Esophagus mucosa (tissue), 1 donor: ENCODE data around the gene APC2. TPM values are rescaled to one million over a fixed set of nuclear protein-coding genes. Genes with fewer than 3 reads are reported as not detected.
A peak's percentile ranks its signal among the peaks of the same experiment; 100 is the strongest.
"Not testable (repeated sequence)": the region's sequence is repeated elsewhere in the genome, so short reads cannot be mapped to it uniquely, and the experiment has no call there.

Experiments used
- ATAC-seq: fragments of 200-7000 bp; cut with Tn5 transposase; one replicate; pipeline ENCODE4 v1.9.1; 2020
- total RNA-seq: library from RNA; stranded (reverse); gene quantifications from one replicate; pipeline ENCODE4 v1.2.4, GENCODE V29; 2023
- donor health status: DM: yes; HTN: yes; CAD: no.

Gene APC2
- total RNA-seq, 1 donor from 2014 or later = 0.48 TPM

DNA sequence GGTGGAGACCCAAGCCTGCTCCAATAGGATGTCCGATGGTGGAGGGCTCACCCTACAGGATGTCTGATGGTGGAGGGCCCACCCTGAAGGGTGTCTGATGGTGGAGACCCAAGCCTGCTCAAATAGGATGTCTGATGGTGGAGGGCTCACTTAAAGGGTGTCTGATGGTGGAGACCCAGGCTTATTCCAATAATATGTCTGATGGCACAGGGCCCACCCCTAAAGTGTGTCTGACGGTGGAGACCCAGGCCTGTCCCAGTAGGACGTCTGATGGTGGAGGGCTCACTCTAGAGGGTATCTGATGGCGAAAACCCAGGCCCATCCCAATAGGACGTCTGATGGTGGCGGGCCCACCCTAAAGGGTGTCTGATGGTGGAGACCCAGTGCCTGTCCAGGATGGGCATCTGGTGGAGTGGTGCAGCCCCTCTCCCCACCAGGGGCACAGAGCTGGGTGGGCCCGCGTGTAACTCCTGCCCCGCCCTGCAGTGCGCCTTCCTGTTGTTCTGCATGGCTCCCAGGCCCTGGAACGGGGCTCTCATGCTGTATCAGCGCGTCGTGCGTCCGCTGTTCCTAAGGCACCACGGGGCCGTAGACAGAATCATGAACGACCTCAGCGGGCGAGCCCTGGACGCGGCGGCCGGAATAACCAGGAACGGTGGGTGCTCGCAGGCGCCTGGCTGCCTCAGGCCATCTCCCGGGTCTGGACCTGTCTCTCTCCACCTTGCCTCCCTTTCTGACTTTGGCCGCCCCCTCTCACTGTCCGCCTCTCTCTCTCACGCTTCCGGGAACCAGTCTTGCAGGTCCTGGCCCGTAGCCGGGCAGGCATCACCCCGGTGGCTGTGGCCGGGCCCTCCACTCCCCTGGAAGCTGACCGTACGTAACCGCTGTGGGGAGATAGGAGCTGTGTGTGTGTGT, 46.1 kb downstream of the APC2 start:
- peak; percentile 46 for ATAC-seq

DNA sequence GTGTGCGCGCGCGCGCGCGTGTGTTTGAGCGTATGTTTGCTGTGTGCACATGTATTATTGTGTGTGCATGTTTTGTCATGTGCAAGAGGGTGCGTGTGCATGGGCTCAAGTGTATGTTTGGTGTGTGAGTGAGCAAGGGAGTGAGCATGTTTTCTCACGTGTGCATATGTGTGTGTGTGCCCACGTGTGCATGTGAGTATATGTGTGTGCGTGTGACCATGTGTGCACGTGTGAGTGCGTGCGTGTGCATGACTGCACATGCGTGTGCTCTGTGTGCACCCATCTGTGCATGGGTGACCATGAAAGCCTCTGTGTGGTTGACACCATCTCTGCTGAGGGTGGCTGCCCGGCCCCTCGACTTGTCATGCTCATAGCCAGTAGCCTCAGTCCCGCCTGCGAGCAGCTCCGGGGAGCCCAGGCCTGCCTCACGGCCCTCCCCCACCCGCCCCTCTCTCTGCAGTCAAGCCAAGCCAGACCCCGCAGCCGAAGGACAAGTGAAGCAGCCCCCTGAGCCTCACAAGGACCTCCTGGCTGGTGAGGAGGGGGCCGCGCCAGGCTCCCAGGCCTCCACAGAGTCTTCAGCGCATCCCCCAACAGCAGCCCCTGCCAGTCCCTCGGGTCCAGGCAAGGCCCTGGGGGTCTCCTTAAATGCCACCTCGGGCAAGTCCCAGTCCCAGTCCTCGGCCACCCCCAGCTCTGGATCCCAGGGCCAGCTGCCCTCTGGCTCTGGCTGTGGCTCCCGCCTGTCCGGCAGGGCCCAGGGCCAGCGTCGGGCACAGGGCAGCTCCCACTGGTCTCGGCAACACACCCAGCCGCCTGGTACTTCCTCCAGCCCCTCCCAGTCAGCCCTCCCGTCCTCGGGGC, 47.0 kb downstream of the APC2 start:
- ATAC-seq = peak; percentile 4

DNA sequence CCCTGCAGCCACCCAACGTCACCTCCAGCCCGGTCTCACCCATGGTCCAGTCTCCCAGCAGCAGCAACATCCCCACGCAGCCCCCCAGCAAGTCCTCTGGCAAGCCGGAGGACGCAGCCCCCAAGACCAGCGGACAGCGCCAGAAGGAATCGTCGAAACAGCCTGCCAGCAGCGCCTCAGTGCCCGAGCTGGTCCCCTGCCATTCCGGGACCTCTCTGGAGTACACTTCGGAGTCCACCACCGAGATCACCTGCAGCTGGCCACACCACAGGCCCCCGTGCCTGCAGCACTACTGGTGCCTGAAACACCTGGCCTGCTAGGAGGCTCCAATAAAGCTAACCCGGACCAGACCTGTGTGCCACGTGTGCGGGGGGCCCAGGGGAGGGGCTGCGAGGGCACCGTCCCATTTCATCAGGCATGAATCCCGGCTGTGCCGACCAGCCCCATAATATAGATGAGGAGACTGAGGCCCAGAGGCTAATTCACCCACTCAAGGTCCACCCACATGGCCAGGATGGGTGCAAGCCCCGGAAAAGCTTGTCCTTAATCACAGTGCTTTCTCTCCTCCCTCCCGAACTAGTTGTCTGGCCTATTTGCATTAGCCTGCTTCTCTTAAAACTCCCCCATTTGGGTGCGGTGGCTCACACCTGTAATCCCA, 47.8 kb downstream of the APC2 start:
- no peak for ATAC-seq

DNA sequence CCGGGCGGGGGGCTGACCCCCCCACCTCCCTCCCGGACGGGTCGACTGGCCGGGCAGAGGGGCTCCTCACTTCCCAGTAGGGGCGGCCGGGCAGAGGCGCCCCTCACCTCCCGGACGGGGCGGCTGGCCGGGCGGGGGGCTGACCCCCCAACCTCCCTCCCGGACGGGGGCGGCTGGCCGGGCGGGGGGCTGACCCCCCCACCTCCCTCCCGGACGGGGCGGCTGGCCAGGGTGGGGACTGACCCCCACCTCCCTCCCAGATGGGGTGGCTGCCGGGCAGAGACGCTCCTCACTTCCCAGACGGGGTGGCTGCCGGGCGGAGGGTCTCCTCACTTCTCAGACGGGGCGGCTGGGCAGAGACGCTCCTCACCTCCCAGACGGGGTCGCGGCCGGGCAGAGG, 49.3 kb downstream of the APC2 start:
- ATAC-seq = not testable (repeated sequence)

DNA sequence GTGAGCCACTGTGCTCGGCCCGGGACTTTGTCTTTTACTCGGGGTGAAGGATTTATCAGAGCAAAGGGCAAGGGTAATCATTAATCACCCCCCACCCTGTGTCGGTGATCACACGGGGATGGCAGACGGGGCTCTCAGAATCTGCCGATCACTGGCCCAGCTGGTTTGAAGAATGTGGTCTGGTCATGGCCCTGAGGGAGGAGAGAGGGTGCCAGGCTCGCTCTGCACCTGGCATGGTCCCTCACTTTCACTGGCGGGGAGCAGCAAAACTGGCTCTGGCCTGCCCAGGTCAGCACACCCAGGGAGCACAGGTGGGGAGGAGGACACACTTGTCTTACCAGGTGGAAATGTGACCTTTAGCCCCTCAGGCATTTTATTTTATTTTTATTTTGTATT, 51.3 kb downstream of the APC2 start:
- peak; percentile 47 for ATAC-seq

DNA sequence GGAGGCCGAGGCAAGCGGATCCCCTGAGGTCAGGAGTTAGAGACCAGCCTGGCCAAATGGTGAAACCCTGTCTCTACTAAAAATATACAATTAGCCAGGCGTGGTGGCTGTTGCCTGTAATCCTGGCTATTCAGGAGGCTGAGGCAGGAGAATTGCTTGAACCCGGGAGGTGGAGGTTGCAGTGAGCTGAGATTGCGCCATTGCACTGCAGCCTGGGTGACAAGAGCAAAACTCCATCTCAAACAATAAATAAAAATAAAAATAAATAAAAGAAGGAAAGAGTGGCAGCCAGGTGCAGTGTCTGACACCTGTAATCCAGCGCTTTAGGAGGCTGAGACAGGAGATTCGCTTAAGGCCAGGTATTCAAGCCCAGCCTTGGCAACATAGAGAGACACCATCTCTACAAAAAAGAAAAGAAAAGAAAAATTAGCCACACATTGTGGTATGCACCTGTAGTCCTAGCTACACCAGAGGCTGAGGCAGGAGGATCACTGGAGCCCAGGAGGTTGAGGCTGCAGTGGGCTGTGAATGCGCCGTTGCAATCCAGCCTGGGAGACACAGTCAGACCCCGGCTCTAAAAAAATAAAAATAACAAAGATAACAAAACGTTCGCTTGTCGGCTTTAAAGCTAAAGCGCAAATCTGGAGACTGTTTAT, 52.6 kb downstream of the APC2 start:
- ATAC-seq = no peak

DNA sequence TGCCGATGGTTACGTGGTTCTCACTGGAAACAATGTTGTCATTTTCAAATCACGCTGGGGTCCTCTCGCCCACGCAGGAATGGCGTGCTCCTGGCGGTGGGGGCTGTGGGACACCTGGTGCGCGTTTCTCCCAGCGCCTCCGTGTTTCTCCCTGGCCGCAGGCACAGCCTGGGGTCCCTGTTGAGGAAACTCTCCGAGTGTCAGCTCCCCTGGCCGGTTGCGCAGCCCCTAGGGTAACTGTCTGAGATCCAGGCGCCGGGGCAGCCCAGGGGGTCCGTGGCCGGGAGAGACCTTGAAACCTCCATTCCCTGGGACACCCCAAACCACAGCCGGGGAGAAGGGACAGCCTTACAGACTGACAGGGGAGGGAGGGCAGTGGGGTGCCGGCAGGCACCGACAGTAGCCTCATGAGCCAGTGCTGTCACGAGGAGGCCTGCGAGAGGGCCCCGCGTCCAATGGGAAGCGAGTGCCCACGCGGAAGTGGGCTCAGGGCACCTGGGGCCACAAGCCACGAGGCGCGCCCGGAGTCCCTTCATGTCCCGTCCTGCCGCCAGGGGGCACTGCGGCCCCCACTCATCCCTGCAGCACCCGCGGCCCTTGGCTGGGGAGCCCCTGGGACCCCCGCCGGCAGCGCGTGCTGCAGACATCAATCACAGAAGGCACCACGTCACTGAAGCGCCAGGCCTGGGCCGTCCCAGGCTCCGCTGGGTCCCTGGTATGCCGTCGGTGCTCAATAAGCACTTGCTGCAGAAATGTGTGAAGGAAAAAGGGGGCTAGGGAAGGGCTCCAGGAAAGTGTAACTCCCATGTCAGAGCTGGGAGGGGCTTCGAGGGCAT, 53.4 kb downstream of the APC2 start:
- ATAC-seq = no peak

DNA sequence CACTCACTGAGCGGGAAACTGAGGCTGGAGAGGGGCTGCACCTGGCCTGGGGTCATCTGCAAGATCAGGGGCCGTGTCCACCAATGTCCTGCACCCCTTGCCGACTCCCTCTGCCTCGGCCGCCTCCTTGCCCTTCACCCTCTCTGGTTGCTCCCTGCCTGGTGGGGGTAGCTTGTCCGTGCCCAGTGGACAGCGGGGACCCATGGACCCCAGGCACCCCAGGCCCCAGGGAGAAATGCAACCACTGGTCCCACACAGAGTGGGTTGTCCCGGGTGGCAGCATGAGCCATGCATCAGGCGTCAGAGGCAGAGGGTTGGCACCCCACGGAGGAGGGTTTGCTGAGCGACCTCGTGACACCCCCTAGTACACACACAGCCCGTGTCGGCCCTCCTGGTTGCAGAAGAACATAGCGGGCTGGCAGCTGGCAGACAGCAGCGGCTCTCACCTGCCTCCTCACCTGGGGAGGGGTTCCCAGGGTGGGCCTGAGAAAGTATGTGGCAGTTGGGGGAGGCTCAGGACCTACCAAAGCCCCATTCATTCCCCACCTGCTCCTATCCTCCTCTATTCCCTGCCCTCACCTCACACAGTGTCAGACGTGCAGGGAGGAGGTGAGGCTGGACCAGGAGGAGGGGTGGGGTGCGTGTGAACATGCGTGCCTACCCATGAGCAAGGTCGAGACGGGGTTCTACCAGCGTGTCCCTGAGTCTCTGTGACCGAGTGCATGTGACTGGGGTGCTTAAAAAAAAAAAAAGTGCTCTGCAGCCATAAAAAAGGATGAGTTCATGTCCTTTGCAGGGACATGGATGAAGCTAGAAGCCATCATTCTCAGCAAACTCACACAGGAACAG, 54.2 kb downstream of the APC2 start:
- no peak for ATAC-seq

DNA sequence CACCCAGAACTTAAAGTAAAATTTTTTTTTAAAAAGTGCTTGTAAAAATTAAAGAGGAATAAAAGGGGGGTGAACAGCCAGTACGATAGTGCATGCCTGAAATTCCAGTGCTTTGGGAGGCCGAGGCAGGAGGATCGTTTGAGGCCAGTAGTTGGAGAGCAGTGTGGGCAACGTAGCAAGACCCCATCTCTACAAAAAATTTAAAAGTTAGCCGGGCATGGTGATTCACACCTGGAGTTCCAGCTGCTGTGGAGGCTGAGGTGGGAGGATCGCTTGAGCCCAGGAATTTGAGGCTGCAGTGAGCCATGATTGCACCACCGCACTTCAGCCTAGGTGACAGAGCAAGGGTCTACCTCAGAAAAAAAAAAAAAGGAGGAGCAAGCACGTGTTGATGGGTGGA, 55.1 kb downstream of the APC2 start:
- no peak for ATAC-seq

DNA sequence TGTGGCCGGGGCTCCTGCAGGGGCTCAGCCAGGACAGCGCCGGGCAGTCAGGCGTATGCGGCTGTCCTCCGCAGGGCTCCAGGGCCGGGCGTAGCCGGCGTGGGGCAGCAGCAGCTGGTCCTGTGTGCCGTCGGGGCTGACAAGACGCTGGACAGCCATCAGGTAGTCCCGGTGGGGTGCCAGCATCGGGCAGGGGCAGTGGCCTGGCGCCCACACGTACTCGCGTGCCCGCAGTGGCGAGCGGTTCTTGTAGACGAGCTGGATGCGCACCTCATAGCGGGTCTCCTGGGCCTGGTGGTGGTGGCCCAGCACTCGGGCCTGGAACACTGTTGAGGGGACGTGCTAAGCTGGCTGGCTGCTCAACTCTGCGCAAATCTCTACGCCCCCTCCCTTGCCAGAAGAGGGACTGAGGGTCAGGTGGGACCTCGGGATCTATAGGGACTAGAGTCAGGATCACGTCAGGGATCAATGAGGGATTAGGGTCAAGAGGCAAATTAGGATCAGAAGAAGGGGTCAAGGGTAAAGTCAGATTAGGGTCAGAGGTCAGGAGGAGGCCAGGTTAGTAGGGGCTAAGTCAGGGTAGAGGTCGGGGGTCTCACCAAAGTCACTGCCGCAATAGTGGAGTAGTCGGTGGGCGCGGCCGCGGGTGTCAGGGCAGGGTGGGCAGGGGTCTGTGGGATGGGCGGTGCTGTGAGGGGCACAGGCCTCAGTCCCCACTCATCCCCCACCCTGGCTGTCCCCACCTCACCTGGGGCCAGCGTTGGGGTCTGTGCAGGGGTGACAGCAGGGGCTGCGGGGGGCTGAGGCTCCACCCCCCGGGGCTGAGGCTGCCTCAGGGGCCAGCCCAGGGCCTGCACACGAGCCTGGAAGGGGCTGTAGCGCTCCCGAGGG, 56.3 kb downstream of the APC2 start:
- no peak for ATAC-seq

DNA sequence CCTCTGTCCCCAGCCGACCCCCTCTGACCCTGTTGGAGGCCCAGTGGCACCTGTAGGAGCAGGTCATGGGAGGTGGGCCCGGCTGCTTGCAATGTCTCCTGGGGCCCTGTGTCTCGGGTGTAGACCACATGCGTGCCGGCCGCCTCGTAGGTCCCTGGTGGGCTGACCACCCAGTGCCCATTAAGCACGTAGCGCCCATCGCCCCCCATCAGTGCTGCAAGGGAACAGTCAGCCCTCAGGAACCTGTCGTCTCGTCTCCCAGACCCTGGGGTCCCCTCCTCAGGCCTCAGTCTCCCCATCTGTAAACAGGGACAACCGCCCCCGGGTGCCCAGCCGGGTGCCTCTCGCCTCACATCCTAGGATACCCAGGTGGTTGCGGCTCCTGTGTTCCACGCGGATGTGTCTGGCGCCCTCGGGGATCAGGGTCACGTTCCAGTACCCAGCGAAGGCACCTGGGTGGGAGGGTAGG, 57.3 kb downstream of the APC2 start:
- ATAC-seq = no peak

DNA sequence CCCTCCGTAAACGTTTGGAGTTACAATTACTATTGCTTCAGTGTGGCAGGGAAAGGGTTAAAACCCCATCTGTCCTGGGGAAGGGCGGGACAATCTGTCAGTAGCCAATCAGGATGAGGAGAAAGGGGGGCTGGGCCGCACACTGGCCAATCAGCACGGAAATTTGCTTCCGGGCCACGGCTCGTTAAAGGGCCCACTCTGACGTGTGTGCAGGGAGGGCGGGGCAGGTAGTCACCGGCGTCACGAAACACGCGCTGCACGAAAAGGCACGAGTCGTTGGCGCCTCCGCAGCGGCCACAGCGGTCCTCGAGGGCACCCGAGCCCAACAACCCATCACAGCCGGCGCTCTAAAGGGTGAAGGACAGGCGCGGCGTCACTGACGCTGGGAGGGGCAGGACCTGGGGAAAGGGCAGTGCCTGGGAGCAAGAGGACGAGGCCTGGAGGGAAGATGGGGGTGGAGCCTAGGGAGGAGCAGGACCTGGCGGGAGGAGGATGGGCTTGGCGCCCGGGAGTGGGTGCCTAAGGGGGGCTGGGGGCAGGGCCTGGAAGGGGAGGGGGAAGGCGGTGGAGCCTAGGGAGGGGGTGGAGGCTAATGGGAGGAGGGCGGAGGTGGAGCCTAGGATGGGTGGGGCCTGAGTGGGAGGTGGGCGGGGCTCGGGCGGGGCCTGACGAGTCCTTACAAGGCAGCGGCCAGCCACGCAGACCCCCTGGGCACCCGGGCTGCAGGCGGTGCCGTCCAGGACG, 58.0 kb downstream of the APC2 start:
- peak; percentile 83 for ATAC-seq

DNA sequence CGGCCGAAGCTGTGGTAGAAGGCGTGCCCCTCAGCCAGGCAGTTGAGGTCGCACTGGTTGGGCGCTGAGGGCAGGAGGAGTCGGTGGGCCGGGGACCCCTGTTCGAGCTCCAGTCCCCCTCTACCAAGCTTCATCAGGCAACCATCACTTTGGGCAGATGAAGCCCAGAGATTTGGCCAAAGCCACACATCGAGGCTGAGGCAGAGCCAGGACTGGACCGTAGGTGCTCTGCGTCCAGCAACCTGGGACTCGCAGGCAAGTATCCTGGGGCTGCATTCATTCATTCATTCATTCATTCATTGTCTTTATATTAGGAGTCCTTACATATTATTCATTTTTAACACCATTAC, 58.6 kb downstream of the APC2 start:
- ATAC-seq = no peak

DNA sequence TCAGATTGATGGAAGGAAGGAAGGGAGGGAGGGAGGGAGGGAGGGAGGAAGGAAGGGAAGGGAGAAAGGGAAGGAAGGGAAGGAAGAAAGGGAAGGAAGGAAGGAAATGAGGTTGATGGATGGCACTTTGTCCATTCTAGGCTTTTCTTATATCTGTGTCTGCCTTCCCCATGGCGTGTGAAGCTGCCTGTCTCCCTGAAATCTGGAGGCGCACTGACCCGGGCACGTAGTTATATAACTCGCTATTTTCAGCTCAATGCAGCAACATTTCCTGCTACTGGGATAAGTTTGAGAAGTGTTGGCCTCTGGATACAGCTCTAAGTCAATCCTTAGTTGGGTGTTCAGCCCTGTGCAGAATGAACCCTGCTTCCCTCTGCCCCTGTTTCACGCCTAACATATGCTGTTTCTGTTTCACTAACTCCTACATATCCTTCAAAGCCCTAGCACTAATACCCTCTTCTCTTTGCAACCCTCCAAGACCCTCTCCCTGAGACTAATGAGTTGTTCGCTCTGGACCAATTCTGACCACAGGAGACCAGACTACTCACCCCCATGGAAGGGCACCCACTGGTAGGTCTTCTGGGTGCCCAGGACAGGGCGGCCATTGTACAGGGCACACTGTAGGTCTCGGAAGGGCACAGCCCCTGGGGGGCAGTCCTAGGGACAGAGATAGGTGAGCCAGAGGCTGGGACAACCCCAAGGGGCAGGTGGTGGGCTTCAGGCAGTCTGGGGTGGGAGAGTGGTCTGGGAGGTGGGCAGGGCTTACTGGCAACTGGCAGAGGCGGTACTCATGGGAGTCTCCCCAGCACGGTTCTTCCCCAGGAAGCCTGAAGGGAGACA, 59.9 kb downstream of the APC2 start:
- ATAC-seq = no peak

DNA sequence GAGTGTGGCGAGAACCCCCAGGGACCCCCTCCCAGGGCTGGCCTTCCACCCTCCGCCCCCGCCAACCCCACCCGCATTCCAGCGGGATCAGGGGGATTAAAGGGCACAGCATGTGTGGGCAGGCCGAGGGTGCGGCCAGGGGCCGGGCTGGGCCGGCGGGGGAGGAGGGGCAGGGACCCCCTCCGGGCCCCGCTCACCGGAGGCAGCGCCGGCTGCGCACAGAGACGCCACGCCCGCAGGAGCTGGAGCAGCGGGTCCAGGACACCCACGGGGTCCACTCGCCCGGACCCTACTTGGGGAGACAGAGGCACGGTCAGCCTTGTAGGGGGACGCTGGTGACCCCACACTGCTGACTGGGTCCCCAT, 60.5 kb downstream of the APC2 start:
- peak; percentile 4 for ATAC-seq

DNA sequence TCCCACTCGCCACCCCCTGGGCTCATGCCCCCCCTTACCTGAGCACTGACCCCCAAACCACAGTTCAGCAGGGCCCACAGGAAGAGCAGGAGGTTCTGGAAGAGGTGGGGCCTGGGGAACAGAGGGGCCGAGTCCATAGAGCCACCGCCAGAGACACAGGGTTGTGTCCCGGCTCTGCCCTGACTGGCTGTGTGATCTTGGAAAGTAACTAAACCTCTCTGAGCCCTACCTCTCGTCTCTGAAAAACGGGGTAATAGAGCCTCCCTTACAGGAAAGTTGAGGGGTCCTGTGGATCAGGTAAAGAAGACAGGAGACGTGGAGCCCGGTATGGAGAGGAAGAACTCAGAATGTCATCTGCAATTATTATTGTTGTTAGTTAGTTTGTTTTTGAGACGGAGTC, 60.9 kb downstream of the APC2 start:
- no peak for ATAC-seq
